Measurements from ENCODE around the gene RPS15. TPM values are rescaled to one million over a fixed set of nuclear protein-coding genes. Genes with fewer than 3 reads are reported as not detected.
"Not testable (repeated sequence)": the region's sequence is repeated elsewhere in the genome, so short reads cannot be mapped to it uniquely, and the experiment has no call there.

RPS15 gene
- total RNA-seq, 1 donor, result 318 TPM

DNA sequence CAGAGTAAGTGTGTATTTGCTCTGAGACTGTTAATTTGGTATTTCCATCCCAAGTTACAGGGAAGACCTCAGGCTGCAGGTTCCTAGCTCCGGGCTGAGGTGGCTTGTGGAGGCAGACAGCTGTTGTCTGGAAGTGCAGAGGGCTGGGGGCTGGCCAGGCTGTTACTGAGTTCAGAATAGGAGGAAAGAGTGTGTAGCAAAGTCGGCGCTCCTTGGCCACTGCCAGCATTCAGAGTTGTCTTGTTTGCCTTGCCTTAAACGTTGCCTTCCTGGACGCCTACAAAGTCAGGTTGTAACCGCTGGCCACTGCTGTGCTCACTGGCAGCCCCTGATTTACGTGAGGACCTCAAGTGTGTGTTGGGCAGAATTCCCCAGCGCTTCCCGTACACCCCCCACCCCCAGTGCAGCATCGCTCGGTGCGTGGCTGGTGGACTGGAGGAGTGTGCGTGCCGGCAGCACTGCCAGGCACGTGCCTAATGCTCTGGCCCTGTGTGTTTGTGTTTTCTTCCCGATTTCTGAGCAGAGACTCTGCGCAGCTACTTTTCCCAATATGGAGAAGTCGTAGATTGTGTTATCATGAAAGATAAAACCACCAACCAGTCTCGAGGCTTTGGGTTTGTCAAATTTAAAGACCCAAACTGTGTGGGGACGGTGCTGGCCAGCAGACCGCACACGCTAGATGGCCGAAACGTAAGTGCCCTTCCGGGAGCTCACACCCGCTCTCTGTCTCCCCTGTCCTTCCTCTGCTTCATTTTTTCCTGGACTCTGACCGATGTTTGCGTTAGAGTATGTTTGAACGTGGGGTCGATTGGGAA, 20.3 kb upstream of the RPS15 start:
- Histone ChIP-seq H2AFZ (ENCODE audit: low read length) (no peak overlapping the region), H3K9me3 (ENCODE audit: low read depth, low read length) (no peaks in the 10 kb centered on the region), H3K27ac (ENCODE audit: low read depth, low read length) (peak overlapping the region; percentile 94), H3K36me3 (ENCODE audit: insufficient read depth, low read length) (peaks cover 52% of the 10 kb centered on the region), H4K20me1 (ENCODE audit: insufficient read depth, low read length) (peaks cover 56% of the 10 kb centered on the region), H3K4me3 (ENCODE audit: insufficient read depth, low read length) (no peak overlapping the region), H3K4me2 (ENCODE audit: insufficient read depth, low read length) (peak overlapping the region; percentile 26), H3K4me1 (ENCODE audit: insufficient read depth, low read length) (peaks cover 29% of the 10 kb centered on the region), H3K27me3 (ENCODE audit: insufficient read depth, low read length) (no peaks in the 10 kb centered on the region), H3K79me2 (ENCODE audit: insufficient read depth, low read length) (peaks cover 96% of the 10 kb centered on the region)
- no peak for DNase-seq (ENCODE audit: insufficient read length, low spot score, missing footprints)
- TF ChIP-seq, protein P1, sequence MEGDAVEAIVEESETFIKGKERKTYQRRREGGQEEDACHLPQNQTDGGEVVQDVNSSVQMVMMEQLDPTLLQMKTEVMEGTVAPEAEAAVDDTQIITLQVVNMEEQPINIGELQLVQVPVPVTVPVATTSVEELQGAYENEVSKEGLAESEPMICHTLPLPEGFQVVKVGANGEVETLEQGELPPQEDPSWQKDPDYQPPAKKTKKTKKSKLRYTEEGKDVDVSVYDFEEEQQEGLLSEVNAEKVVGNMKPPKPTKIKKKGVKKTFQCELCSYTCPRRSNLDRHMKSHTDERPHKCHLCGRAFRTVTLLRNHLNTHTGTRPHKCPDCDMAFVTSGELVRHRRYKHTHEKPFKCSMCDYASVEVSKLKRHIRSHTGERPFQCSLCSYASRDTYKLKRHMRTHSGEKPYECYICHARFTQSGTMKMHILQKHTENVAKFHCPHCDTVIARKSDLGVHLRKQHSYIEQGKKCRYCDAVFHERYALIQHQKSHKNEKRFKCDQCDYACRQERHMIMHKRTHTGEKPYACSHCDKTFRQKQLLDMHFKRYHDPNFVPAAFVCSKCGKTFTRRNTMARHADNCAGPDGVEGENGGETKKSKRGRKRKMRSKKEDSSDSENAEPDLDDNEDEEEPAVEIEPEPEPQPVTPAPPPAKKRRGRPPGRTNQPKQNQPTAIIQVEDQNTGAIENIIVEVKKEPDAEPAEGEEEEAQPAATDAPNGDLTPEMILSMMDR (IDR thresholded peaks at IDR 0.05; ENCODE audit: extremely low read depth, low read depth, low read length), result no peak

DNA sequence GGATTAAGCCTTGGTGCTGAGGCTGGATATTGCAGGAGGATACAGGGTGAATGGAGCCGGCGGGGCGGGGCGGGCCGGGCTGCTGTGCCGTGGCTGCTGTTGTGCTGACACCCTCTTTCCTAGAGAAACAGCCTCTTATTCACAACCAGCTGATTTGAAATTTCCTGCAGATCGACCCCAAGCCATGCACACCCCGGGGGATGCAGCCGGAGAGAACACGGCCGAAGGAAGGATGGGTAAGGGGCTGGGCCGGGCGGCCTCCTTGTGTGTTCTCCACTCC, 19.8 kb upstream of the RPS15 start:
- DNase-seq (ENCODE audit: insufficient read length, low spot score, missing footprints), result no peak
- Histone ChIP-seq H3K36me3 (ENCODE audit: insufficient read depth, low read length) (peaks cover 53% of the 10 kb centered on the region), H3K27me3 (ENCODE audit: insufficient read depth, low read length) (no peaks in the 10 kb centered on the region), H3K27ac (ENCODE audit: low read depth, low read length) (peak overlapping the region; percentile 94), H3K4me3 (ENCODE audit: insufficient read depth, low read length) (no peak overlapping the region), H2AFZ (ENCODE audit: low read length) (no peak overlapping the region), H4K20me1 (ENCODE audit: insufficient read depth, low read length) (peaks cover 53% of the 10 kb centered on the region), H3K4me1 (ENCODE audit: insufficient read depth, low read length) (peaks cover 29% of the 10 kb centered on the region), H3K9me3 (ENCODE audit: low read depth, low read length) (no peaks in the 10 kb centered on the region), H3K79me2 (ENCODE audit: insufficient read depth, low read length) (peaks cover 96% of the 10 kb centered on the region), H3K4me2 (ENCODE audit: insufficient read depth, low read length) (no peak overlapping the region)
- TF ChIP-seq, protein P1 (IDR thresholded peaks at IDR 0.05; ENCODE audit: extremely low read depth, low read depth, low read length), result no peak

DNA sequence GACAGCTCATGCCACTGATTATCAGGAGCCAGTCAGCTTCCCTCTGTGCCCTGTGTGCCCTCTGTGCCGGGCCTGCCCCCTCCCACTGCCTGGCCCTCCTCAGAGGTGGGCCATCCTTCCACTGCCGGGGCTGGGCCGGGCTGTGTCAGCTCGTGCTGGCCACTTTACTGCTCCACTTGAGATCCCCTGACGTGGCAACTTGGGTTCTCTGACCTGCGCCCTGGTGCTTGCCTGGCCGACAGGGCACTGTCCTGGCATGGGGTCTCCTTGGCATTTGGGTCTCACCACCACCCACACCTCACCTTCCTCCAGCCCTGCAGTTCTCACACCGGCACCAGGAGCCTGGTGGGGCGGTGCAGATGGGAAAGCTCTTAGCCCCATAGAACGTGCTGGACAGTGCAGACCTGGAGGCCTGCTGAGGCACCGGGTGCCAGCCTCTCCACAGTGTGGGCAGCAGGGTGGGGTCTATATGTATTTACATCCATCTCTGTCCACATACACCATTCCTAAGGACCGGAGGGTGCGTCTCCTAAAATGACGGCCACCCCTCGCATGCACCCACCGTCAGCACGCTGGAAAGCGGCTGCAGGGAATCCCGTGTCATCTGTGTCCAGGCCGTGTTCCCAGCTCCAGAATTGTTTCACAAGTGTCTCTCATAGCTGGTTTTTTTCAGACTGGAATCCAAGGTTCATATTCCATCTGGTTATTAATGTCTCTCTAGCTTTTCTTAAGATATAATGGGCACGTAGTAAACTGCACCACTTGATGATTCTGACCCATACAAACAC, 19.1 kb upstream of the RPS15 start:
- no peaks in the 10 kb centered on the region for H3K27me3 ChIP-seq (ENCODE audit: insufficient read depth, low read length)
- peaks cover 95% of the 10 kb centered on the region for H3K79me2 ChIP-seq (ENCODE audit: insufficient read depth, low read length)
- TF ChIP-seq, protein P1 (IDR thresholded peaks at IDR 0.05; ENCODE audit: extremely low read depth, low read depth, low read length), result no peak
- H4K20me1 ChIP-seq (ENCODE audit: insufficient read depth, low read length), result peaks cover 56% of the 10 kb centered on the region
- H3K4me3 ChIP-seq (ENCODE audit: insufficient read depth, low read length), result no peak overlapping the region
- peaks cover 29% of the 10 kb centered on the region for H3K4me1 ChIP-seq (ENCODE audit: insufficient read depth, low read length)
- H3K36me3 ChIP-seq (ENCODE audit: insufficient read depth, low read length), result peaks cover 56% of the 10 kb centered on the region
- H3K4me2 ChIP-seq (ENCODE audit: insufficient read depth, low read length), result no peak overlapping the region
- H3K27ac ChIP-seq (ENCODE audit: low read depth, low read length), result no peak overlapping the region
- DNase-seq (ENCODE audit: insufficient read length, low spot score, missing footprints), result no peak
- H3K9me3 ChIP-seq (ENCODE audit: low read depth, low read length), result no peaks in the 10 kb centered on the region
- no peak overlapping the region for H2AFZ ChIP-seq (ENCODE audit: low read length)

DNA sequence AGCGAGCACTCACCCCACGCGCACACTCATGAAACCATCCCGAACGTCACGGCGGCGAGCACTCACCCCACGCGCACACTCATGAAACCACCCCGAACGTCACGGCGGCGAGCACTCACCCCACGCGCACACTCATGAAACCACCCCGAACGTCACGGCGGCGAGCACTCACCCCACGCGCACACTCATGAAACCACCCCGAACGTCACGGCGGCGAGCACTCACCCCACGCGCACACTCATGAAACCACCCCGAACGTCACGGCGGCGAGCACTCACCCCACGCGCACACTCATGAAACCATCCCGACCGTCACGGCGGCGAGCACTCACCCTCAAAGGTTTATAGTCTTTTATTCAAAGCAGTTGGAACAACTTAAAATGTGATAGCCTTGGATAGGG, 18.1 kb upstream of the RPS15 start:
- H3K79me2 ChIP-seq (ENCODE audit: insufficient read depth, low read length), result peaks cover 97% of the 10 kb centered on the region
- H4K20me1 ChIP-seq (ENCODE audit: insufficient read depth, low read length), result peaks cover 58% of the 10 kb centered on the region
- H3K27me3 ChIP-seq (ENCODE audit: insufficient read depth, low read length); H3K9me3 ChIP-seq (ENCODE audit: low read depth, low read length); H3K4me3 ChIP-seq (ENCODE audit: insufficient read depth, low read length); DNase-seq (ENCODE audit: insufficient read length, low spot score, missing footprints); H2AFZ ChIP-seq (ENCODE audit: low read length); H3K27ac ChIP-seq (ENCODE audit: low read depth, low read length); H3K4me2 ChIP-seq (ENCODE audit: insufficient read depth, low read length): not testable (repeated sequence)
- peaks cover 24% of the 10 kb centered on the region for H3K4me1 ChIP-seq (ENCODE audit: insufficient read depth, low read length)
- peaks cover 64% of the 10 kb centered on the region for H3K36me3 ChIP-seq (ENCODE audit: insufficient read depth, low read length)
